ENCODE data around the gene TMEM191C.
"Not testable (repeated sequence)": the region's sequence is repeated elsewhere in the genome, so short reads cannot be mapped to it uniquely, and the experiment has no call there.

The TMEM191C gene
- total RNA-seq, result 0.75 reads per million

DNA sequence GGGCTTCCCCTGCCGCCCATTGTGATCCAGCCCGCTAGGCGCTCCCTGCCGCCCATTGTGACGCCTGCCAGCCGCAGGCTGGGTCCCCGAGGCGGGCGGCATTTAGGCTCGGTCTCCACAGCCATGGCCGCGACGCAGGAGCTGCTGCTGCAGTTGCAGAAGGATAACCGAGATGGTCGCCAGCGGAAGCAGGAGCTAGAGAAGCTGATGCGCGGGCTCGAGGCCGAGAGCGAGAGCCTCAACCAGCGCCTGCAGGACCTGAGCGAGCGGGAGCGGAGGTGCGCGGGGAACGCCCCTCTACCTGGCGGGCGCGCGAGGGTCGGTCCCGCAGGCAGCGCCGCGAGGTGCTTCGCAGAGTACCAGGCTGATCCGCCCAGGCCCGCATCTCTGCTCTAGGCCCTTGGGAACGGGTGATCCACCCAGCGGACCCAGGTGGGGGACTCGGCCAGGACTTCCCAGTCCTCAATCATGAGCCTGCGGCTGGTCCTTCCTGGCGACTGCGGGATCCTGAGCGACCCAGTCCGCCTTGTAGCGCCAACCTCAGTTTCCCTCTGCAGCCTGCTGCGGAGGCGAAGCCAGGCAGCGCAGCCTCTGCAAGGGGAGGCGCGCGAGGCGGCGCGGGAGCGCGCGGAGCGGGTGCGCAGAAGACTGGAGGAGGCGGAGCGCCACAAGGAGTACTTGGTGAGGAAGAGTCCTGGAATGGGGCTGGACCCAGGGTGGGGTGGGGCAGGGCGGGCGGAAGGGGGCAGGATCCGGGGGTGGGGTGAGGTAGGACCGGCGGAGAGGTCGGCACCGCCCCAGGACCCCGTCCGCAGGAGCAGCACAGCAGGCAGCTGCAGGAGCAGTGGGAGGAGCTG, at the start of gene TMEM191C:
Gene TMEM191C (plus strand): TSS at position 51 of the 857 bp plus-strand sequence. CDS start 73 bp downstream, at position 124.
- not testable (repeated sequence) for DNase-seq

DNA sequence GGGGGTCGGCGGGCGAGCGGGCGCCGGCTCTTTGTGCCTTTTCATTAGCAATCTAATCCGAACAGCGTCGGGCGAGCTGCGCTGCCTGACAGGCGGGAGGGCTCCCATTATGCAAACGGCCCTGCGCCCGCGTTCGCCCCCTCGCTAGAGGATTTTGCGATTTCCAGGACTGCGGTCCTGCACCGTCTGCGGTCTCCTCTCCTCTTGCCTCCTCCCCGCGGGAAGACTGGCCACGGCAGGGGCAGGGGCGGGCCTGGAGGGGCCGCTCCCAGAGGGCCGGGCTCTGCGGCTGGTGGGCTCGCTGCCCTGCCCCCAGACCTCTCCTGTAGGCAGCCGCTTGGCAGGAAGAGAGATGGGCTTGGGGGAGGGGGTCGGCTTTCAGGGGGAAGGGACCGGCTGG, 49.3 kb upstream of the TMEM191C start:
- peak; percentile 4 for DNase-seq

DNA sequence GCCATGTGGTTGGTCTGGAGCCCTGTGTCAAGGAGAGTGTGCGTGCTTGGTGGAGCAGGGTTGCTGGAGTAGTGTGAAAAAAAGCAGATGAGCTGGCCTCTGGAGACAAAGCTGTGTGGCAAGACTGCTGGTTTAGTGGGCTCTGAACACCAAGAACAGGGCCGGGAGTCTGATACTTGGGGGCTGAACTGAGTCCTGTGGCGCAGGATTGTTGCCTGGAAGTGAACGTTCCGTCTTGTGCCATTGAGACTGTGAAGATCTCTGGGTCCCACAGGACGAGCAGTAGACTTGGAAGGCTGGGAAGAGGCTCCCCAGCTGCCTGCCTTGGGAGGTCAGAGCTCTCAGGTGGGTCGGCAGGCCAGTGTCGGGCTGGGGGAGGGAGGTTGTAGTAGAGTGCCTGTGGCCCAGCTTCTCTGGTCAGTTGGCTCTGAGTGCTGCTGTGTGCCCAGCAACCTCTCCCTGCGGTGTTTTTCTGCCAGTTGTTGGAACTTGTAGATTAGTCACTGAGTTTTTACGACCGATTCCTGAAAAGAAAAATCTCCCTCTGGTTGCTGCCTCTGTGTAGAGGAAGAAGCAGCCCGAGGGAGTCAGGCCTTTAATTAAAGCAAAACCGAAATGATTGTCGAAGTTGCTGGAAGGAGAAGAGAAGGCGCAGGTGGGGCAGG, 48.1 kb upstream of the TMEM191C start:
- DNase-seq, result peak; percentile 1

DNA sequence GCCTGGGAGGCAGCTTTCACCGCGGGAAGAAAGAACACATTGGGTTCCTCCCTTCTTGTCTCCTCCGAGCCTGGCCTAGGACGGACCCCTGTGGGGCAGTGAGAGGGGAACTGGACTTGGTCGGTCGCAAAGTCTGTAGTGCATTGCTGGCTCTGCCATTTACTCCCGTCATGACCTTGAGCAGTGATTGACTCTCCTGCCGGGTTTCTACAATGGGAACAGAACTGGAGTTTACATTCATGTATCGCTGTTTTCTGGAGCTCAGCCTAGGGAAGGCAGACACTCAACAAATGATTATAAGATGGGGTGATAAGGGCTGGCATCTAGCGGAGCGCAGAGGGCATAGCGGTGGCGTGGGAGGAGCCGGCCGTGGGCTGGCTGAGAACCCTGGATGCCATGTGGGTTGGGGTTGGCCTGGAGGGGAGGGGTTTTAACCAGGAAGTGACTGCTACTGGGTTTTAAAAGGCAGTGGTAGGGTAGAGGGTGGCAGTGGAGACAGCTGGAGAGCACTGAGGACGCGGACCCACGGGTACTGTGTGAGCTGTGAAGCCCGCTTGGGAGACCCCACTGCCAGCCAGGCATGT, 46.9 kb upstream of the TMEM191C start:
- DNase-seq, result not testable (repeated sequence)

DNA sequence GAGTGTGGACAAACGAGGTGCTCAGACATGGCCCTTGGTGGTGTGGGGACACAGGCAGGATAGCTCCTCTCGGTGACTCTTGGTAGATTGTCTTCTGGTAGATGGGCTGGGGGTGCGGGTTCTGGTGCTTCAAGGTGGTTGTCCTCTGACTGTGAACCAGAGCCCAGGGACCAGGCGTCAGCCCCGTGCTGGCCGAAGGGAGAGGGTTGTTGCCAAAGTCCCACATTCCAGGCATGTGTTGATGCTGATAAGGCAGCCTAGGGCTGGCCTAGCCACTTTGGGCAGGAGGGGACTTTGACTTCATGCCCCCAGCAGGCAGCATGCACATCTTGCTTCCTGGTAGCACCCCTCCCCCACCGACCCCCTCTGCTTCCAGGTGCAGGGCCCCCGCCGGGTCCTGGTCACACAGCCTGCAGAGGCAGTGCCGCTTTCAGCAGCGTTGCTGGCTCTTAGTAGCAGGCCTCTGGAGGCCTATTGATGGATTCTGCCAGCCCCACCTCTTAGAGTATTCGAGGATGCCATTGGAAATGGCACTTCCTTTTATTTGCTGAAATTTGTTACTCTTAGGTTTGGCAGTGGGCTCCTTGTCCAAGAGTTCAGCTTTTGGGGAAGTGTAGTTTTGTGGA, 43.0 kb upstream of the TMEM191C start:
- not testable (repeated sequence) for DNase-seq

DNA sequence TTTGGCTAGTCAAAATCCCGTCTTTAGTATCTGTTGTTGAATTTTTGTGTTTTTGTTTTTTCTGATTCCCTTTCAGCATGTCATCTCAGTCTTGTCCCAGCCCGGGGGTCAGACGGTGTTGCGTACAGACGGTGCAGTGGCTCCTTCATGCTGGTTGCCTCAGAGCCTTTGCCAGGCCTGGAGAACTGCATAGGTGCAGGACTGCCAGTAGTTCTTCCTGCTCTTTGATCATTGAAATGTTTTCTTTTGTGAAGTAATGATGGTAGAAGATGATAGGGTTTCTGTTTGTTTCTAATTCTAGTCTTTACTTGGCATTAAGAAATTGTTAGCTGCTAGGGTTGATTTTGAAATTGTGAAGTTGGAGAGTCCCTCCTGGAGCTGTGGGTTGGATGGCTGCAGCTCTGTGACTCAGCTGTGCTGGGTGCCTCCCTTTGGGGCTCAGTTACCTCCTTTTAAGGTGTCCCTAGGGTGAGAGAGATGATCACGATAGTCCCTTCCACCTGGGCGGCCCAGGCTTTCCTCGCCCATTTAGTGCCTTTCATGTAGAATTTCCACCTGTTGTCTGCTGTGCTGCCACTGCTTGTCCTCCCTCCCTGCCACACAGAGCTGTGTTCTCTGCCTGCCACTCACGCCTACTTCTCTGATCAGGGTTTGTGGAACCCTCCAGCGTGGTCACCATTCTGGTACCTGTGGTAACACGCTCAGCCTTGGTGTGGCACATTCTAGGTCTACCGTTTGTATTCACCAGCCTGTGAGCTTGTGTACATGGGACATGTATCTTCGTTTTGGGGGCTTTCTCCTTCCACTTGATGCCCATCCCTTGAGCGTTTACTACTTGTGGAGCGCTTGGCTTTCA, 32.6 kb upstream of the TMEM191C start:
- DNase-seq, result not testable (repeated sequence)

DNA sequence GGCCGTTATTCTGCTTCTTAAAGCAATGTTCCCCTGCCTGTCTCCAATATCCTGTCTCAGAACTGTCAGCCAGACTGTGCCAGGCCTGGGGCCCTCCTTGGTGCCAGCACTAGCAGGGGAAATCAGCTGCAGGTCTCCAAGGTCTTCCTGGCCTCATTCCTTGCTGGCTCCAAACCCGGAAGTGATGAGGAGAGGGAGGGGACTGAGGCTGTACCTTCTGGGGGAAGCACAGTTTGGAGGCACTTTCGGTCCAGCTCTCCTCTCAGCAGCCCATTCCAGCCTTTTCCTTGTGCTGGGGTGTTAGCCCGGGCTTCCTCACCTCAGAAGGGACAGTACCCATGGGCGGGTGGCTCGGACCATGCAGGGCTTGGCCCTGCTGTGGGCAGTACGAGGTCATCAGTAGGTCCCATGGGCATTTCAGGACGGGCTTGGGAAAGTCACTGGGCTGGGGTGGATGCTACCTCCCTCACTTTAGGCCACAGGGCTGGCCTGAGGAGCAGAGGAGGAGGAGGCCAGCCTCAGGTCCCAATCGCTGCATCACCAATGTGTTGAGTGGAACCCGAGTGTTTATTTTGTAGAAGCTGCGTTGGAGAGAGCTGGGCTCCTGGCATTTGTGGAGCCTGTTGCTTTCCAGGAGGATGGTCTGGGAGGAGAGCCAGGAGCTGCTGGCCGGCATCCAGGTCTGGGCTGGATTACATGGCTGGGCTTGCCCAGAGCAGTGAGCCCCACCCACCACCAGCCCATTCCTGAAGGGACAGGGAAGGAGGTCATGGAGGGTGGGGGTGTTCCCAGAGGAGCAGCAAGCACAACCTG, 31.0 kb upstream of the TMEM191C start:
- not testable (repeated sequence) for DNase-seq

DNA sequence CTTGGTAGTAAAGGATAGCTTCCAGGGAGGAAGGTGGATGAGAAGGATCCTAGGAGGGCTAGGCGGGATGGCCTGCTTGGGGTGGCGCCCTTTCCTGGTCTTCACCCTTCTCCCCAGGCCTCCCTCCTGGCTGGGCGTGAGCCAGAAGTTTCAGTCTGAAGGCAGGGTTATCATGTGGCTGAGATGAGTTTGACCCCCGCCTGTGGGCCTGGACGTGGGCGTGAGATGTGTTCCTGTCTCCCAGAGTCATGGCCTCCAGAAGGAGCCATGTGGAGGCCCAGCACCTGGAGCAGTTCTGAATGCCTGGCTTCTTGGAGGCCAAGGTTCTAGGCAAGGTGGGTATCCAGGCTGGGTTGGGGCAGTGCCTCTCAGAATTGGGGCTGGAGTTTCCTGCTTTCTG, 29.2 kb upstream of the TMEM191C start:
- not testable (repeated sequence) for DNase-seq

DNA sequence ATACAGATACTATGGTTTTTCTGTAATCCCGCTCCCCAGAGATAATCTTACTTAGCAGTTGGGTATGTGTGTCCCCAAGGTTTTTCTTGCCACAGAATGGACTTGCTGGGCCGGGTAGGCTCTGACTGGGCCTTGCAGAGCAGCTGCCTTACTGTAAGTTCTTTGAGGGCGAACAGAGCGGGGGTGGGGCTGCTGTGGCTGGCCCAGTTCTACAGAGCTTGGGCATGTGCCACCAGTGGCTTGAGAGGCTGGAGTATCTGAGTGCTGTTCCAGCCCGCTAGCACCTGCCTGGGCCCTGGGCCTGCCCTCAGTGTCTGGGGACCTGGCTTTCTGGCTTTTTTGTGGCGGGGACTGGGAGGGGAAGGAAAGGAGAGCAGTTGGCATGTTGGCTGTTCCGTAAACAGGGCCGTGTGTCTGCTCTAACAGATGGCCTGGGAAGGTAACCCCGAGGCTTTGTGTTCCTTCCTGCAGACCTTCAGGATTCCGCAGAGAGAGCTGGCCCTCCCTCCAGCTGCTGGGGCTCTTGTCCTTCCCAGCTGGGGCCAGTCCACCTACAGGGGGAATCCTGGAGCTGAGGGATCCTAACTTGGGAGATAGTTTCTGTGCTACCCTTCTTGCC, 27.1 kb upstream of the TMEM191C start:
- DNase-seq, result not testable (repeated sequence)

DNA sequence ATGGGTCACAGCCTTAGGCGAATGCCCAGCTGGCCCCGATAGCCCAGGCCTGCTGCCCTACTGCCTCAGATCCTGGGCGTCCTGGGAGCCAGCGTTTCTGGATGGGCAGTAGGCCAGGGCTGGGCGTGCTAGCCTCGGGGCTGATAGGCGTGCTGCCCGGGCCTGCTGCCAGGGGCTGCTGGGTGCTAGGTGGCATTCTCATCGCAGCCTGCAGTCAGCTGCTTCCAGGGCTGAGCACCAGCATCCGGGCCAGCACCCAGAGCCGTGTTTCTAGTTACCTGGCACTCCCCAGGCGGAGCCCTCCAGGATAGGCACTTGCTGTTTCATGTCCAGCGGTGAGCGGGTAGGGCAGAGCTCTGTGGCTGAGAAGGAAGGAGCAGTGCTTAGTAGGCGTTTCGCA, 26.5 kb upstream of the TMEM191C start:
- not testable (repeated sequence) for DNase-seq

DNA sequence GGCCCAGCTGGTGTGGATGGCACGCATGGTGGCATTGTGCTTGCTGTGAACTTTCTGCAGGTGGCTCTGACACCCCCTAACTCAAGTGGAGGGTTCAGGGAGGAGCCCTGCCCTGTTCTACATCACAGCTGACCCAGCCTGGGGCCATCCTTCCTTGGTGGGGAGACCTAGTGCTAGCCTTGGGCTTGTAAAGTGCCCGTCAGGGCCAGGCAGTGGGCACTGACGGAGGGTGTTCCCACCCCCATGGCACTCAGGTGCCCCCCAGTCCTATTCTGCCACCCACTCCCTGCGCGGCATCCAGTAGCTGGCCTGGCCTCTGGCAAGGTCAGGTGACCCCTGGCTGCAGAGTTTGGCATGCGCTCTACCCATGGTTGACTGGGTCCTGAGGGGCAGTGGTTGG, 26.0 kb upstream of the TMEM191C start:
- DNase-seq, result not testable (repeated sequence)

DNA sequence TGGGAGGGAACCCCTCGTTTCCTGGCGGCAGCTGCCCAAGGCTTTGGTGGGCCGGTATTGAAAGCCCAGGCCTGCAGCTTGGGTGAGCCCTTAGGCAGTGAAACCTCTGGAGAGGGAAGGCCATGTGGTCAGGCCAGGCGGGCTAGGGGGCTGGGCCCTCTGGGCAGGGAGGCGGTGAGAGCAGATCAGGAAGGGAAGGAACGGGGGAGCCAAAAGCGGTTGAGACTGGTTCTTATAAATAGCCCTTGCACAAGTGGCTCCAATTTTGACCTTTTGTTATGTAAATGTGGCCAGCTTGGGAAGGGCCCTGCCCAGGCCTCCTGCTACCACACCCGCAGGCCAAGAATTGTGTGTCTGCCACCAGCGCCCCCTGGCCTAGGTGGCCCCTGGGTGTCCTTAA, 25.1 kb upstream of the TMEM191C start:
- DNase-seq, result not testable (repeated sequence)

DNA sequence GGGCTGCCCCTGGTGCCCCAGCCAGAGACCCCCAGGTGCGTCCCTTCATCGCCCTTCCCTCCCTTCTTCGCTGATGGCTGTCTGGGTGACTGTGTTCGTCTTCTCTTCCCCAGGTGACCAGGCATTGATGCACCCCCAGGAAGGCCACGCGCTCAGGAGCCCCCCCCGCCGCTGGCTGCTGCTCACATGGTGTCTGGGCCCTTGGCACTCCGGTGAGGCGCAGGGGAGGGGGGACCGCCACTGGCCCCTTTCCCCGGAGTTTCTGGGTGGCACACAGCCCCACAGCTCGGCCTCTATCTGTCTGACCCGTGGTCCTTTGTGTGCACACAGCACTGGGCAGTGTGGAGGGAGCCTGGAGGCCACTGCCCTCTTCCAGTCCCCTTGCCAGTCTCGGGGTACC, 24.5 kb upstream of the TMEM191C start:
- DNase-seq, result not testable (repeated sequence)

DNA sequence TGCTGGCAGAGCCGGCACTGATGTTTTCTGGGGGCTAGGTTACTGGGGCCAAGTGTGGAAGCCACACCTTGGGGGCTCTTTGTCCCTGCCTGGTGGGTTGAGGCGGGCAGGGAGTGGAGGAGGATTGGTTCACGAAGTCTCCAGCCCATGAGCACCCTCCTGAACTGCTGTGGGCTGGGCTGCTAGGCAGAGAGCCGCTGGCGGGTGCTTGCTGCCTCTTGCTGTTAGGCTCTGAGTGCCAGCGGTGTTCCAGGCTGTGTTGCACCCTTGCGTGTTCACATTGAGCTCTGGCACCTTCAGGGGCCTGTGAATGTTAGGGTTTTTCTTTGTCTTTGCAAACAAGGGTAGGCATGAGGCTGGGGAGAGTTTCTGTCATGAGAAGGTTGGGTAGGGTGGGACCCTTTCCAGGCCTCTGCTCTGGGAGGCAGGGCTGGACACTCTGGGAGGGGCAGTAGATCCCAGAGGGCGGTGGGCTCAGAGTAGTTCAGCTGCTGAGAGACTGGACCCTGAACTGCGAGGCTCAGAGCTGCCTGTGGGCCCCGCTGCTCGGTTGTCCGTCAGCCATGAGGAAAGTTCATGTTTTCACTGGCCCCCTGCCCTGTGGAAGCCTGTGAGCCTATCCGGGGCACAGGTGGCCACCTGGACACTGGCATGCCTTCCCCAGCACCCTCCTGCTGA, 24.0 kb upstream of the TMEM191C start:
- no peak for DNase-seq

DNA sequence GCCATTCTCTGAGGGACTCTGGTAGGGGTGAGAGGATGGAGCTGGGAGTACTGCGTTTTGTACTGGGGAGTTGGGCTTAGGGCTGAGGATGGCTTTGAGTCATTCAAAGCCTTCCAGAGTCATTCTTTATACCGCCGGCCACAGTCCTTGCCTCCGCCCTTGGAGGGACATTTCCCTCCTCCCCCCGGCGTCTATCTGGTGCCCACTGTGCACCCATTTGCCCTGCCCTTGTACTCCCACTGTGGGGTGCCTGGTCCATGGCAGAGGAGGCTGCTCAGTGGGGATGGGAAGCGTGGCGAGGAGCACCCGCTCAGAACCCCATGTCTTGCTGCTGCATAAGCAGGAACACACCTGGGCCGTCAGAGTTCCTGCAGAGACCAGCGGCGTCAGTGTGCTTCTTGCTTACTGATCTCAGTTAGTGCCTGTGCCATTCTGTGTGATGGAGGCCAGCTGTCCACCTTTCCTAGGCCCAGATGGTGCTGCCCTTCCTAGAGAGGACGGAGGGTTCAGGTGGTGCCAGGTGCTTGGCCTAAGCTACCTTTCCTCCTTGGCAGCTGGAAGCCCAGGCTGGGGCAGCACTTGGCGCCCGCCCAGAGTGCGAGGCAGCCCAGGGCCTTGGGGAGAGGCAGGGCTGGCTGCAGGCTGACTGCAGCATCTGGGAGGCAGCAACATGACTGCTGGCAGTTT, 23.3 kb upstream of the TMEM191C start:
- DNase-seq, result no peak

DNA sequence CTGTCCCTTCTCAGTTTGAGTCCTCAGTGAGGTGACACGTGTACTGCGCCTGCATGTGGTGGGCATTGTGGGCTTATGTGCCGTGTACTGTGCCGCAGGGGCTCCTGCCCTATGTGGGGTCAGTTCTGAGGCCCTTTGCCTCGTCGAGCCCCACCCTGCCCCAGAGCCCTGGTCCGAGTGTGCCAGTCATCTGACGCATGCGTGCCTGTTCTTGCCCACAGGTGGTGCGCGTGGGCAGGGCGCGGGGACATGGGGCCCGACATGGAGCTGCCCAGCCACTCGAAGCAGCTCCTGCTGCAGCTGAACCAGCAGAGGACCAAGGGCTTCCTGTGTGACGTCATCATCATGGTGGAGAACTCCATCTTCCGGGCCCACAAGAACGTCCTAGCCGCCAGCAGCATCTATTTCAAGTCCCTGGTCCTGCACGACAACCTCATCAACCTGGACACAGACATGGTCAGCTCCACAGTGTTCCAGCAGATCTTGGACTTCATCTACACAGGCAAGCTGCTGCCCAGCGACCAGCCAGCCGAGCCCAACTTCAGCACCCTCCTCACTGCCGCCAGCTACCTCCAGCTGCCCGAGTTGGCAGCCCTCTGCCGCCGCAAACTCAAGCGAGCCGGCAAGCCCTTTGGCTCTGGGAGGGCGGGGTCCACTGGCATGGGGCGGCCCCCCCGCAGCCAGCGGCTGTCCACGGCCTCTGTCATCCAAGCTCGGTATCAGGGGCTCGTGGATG, 22.3 kb upstream of the TMEM191C start:
- DNase-seq, result no peak

DNA sequence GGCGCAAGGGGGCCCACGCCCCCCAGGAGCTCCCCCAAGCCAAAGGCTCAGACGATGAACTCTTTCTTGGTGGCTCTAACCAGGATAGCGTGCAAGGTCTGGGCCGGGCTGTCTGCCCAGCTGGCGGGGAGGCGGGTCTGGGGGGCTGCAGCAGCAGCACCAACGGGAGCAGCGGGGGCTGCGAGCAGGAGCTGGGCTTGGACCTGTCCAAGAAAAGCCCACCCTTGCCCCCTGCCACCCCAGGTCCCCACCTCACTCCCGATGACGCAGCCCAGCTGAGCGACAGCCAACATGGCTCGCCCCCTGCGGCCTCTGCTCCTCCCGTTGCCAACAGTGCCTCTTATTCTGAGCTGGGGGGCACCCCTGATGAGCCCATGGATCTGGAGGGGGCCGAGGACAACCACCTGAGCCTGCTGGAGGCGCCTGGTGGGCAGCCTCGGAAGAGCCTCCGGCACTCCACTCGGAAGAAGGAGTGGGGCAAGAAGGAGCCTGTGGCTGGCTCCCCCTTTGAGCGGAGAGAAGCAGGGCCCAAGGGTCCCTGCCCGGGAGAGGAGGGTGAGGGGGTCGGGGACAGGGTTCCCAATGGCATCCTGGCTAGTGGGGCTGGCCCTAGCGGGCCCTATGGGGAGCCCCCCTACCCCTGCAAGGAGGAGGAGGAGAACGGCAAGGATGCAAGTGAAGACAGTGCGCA, 21.6 kb upstream of the TMEM191C start:
- no peak for DNase-seq

Data from effector CD4-positive, alpha-beta T cell (primary cell).